ENCODE data around the gene TRIM26. TPM values are rescaled to one million over a fixed set of nuclear protein-coding genes. Genes with fewer than 3 reads are reported as not detected.

The TRIM26 gene
- total and polyA plus RNA-seq, 2 donors (not counting 3 experiments of a cell fraction or from before 2014, with no cell fraction given): 30.4 to 34.5 TPM

DNA sequence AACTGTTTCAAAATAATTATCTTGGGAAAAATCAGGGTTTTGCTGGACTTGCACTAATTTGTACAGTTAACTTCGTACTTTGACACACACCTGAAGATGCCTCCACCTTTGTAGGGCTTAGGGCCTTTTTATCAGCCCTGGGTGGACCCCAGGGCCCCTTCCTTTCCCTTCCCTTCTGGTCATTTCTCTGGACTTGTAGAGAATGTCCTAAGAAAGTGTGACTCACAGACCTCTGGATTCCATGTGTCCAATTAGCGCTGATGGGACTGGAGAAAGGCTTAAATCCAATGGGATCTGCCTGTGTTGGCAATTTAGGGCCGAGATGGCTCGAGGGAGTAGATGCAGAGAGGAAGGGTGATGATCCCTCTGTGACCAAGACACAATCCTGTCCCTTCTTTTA lies 40.5 kb downstream of the TRIM26 start:
- no peak overlapping the region for H3K4me3 ChIP-seq (replicated peaks in 1 of 3; ENCODE audit: insufficient read depth in 1 of 3, low read depth in 1 of 3, low read length in 3 of 3)
- H3K9me1 ChIP-seq (replicated peaks; ENCODE audit: control insufficient read depth, extremely low read depth, insufficient read depth, low read length): no peaks in the 10 kb centered on the region
- H4K20me1 ChIP-seq (replicated peaks; ENCODE audit: control insufficient read depth, extremely low read depth, insufficient read depth, low read length): no peaks in the 10 kb centered on the region
- POLR2A ChIA-PET: no interaction called here
- H3K79me2 ChIP-seq (ENCODE audit: control insufficient read depth, insufficient read depth, low read length): no peaks in the 10 kb centered on the region
- no peaks in the 10 kb centered on the region for H3K9me3 ChIP-seq (replicated peaks; ENCODE audit: control insufficient read depth, insufficient read depth, low read length)
- no peak overlapping the region for H3K9ac ChIP-seq (replicated peaks; ENCODE audit: extremely low read depth, insufficient read depth, low read length)
- DNase-seq (ENCODE audit: low read depth, low spot score): no peak
- H2AFZ ChIP-seq (ENCODE audit: low read depth, low read length): no peak overlapping the region
- intact Hi-C loops (cut with micrococcal nuclease) (loop anchor here (10.0 kb wide), 1 partner anchor 148 kb away; no protein-coding TSS in a partner anchor), dilution Hi-C loops (cut with MboI; ENCODE audit: extremely low pct_ligation_motif_present, low sequenced_read_pairs) (no loop called here)
- no peak overlapping the region for H3K4me2 ChIP-seq (ENCODE audit: insufficient read depth, low read length)
- H3K36me3 ChIP-seq (ENCODE audit: control insufficient read depth in 2 of 2, extremely low read depth in 1 of 2, insufficient read depth in 2 of 2, low read length in 2 of 2): no peaks in the 10 kb centered on the region
- no peak for FAIRE-seq
- TF ChIP-seq FOS (IDR thresholded peaks at IDR 0.05; ENCODE audit: borderline replicate concordance, insufficient read depth, low read length): no peak
- no peak for TF ChIP-seq POLR2A (IDR thresholded peaks at IDR 0.05; ENCODE audit: low read depth, low read length)
- no peak for TF ChIP-seq GATA2 (IDR thresholded peaks at IDR 0.05; ENCODE audit: insufficient read depth, insufficient read length, low read depth, low read length)
- TF ChIP-seq POLR2AphosphoS5 (IDR thresholded peaks at IDR 0.05; ENCODE audit: insufficient read depth, low read depth, low read length): no peak
- TF ChIP-seq JUN (IDR thresholded peaks at IDR 0.05; ENCODE audit: borderline replicate concordance, insufficient read depth, insufficient read length, low read depth): no peak
- no peak for TF ChIP-seq MYC (IDR thresholded peaks at IDR 0.05; ENCODE audit: low read depth, low read length)
- TF ChIP-seq, protein P1, sequence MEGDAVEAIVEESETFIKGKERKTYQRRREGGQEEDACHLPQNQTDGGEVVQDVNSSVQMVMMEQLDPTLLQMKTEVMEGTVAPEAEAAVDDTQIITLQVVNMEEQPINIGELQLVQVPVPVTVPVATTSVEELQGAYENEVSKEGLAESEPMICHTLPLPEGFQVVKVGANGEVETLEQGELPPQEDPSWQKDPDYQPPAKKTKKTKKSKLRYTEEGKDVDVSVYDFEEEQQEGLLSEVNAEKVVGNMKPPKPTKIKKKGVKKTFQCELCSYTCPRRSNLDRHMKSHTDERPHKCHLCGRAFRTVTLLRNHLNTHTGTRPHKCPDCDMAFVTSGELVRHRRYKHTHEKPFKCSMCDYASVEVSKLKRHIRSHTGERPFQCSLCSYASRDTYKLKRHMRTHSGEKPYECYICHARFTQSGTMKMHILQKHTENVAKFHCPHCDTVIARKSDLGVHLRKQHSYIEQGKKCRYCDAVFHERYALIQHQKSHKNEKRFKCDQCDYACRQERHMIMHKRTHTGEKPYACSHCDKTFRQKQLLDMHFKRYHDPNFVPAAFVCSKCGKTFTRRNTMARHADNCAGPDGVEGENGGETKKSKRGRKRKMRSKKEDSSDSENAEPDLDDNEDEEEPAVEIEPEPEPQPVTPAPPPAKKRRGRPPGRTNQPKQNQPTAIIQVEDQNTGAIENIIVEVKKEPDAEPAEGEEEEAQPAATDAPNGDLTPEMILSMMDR (IDR thresholded peaks at IDR 0.05; ENCODE audit: extremely low read depth in 1 of 2, insufficient read depth in 1 of 2, low read depth in 1 of 2, low read length in 2 of 2): no peak
- TF ChIP-seq EZH2 (IDR thresholded peaks at IDR 0.05; ENCODE audit: borderline replicate concordance, low read depth, low read length, severe bottlenecking): no peak
- TF ChIP-seq, protein P2, sequence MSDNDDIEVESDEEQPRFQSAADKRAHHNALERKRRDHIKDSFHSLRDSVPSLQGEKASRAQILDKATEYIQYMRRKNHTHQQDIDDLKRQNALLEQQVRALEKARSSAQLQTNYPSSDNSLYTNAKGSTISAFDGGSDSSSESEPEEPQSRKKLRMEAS (IDR thresholded peaks at IDR 0.05; ENCODE audit: insufficient read depth, insufficient read length): no peak
- H3K27ac ChIP-seq (ENCODE audit: insufficient read depth, low read depth, low read length): no peak overlapping the region
- CTCF ChIA-PET: interaction anchor here (1.1 kb wide), 1 partner anchor 69 kb away, joined by 3 read pairs; no protein-coding TSS in a partner anchor
- H3K27me3 ChIP-seq (ENCODE audit: control insufficient read depth in 2 of 2, insufficient read depth in 2 of 2, low read length in 2 of 2): peaks cover 52 to 79% of the 10 kb centered on the region in 2 experiments
- BruUV-seq (replicated peaks): no TSS peak
- H3K4me1 ChIP-seq (ENCODE audit: control insufficient read depth, extremely low read depth, insufficient read depth, low read length): no peaks in the 10 kb centered on the region
